A673 (cell line): ENCODE results near the gene POLR2J3.
"Not testable (repeated sequence)": the region's sequence is repeated elsewhere in the genome, so short reads cannot be mapped to it uniquely, and the experiment has no call there.

Source experiments
- CTCF ChIP-seq: fragments of 300-800, 200-600 bp; sonication (generic); conservative IDR thresholded peaks from 2 replicates; pipeline ENCODE4 v1.5.1; 2017; ENCODE audit warnings: low read depth, mild to moderate bottlenecking, antibody characterized with exemption, low read length, moderate library complexity, mixed read lengths
- EZH2 ChIP-seq: fragments of 200-600 bp; sonication (generic); IDR thresholded peaks from 2 replicates; pipeline ENCODE4 v1.6.1; 2017; ENCODE audit warnings: borderline replicate concordance, low read depth, mild to moderate bottlenecking, mixed read lengths, antibody characterized with exemption, low read length; ENCODE audit not compliant: poor library complexity, severe bottlenecking

DNA sequence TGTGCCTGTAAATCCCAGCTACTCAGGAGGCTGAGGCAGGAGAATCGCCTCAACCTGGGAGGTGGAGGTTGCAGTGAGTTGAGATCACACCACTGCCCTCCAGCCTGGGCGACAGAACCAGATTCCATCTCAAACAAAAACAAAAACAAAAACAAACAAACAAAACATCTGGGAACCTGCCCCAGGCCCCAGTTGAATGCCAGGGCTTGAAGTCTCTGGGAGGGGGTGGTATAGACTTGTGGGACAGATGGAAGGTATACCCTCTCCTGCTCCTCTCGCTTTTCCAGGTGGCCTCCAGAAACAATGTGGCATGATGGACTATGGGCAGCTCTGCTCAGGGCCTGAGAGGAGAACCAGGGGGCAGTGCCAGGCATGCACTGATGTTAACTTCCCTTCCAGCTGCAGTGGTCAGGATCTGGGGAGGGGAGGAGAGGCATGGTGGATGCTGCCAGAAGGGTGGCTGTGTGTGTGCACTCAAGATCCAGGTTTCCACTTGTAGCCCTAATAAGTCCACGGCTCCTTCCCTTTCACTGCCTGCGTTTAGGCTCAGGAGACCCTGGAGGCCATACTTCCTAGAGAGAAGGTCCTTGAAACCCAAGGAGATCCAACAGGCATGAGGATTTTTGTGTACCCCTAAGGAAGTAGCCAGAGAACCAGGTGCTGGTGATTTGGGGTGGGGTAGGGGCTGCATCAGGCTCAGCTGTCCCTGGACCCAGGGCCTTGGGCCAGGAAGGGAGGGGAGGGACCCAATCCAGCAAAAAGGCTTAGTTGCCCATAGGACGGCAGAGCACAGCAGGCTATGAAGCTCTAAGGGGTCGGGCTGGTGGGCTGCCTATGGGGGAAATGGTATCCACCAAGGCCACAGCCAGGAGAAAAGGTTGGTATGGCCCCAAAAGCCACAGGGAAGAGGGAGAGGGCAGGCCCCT, 5.2 kb upstream of the POLR2J3 start:
- not testable (repeated sequence) for TF ChIP-seq CTCF, EZH2
